HFF-Myc (cell line): ENCODE results near the gene MRPL53.

ENCODE experiments used
- DNase-seq: peaks from one replicate; pipeline ENCODE4 v3.0.0-alpha.2; 2011; ENCODE audit warnings: low read depth; ENCODE audit errors: extremely low read depth
- H3K4me3 ChIP-seq: replicated peaks from 2 replicates; pipeline ENCODE4 v1.5.1; 2011; ENCODE audit warnings: low read depth, mild to moderate bottlenecking, control low read depth, low read length
- CTCF ChIP-seq: IDR thresholded peaks from 2 replicates; pipeline ENCODE4 v1.5.1; 2012; ENCODE audit warnings: mild to moderate bottlenecking, low read depth, low read length, control low read depth; ENCODE audit errors: missing control alignments

MRPL53 gene

GRCh38 chr2:74472086-74472944 lies at the start of gene MRPL53:
Gene MRPL53, minus strand, starts transcription at chr2:74472680. Its CDS starts 20 bp downstream, at chr2:74472660.
- TF ChIP-seq CTCF: no peak
- DNase-seq: peak; percentile 84
- H3K4me3 ChIP-seq: peak within 1 kb of the TSS; percentile 63

DNA sequence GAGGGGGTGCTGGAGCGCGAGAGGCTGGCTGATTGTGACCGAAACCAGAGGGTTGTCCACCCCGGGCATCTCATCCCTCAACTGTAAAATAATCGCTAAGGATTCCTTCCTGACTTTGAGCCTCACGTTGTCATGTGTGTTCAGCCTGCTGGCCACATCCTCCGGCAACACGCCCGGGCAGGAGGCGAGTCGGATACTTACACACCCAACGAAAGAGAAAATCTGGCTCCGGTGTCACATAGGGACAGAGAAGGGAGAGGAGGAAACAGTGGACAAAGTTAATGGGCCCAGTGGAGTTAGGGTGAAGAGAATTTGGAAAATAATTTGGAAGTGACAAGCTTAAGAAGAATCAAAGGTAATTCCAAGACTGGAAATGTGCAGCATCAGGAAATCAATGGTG lies 44.2 kb upstream of the MRPL53 start:
- no peak for TF ChIP-seq CTCF
- no peak for DNase-seq
- H3K4me3 ChIP-seq: no peak overlapping the region

DNA sequence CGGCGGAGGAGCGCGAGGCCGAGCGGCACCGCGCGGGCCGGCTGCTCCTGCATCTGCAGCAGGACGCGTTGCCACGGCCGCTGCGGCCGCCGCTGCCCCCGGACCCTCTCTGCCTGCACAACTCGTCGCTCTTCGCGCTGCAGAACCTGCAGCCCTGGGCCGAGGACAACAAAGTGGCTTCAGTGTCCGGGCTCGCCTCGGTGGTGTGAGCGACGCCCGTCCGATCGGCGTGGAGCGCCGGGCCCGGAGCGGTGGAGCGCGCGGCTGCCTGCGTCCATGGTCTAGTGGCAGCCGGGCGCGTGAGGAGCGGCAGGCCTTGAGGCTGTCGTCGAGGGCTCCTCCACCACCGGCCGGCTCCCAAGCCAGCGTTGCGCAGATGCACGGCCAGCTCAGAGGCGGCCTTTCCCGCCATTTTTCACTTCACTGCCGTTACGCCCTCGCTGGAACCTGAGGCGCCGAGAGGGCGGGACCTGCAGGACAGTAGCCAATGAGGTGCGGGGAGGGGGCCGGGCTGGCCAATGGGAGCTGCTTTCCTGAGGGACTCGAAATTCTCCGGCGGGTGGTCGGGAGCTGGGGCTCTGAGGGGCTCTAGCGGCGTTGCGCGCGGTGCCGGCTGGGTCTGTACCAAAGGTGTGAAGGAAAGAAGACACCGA lies 43.6 kb upstream of the MRPL53 start:
- no peak for DNase-seq
- H3K4me3 ChIP-seq: no peak overlapping the region
- TF ChIP-seq CTCF: no peak

GRCh38 chr2:74515271-74515980 lies 42.9 kb upstream of the MRPL53 start:
- DNase-seq: no peak
- TF ChIP-seq CTCF: no peak
- H3K4me3 ChIP-seq: no peak overlapping the region

DNA sequence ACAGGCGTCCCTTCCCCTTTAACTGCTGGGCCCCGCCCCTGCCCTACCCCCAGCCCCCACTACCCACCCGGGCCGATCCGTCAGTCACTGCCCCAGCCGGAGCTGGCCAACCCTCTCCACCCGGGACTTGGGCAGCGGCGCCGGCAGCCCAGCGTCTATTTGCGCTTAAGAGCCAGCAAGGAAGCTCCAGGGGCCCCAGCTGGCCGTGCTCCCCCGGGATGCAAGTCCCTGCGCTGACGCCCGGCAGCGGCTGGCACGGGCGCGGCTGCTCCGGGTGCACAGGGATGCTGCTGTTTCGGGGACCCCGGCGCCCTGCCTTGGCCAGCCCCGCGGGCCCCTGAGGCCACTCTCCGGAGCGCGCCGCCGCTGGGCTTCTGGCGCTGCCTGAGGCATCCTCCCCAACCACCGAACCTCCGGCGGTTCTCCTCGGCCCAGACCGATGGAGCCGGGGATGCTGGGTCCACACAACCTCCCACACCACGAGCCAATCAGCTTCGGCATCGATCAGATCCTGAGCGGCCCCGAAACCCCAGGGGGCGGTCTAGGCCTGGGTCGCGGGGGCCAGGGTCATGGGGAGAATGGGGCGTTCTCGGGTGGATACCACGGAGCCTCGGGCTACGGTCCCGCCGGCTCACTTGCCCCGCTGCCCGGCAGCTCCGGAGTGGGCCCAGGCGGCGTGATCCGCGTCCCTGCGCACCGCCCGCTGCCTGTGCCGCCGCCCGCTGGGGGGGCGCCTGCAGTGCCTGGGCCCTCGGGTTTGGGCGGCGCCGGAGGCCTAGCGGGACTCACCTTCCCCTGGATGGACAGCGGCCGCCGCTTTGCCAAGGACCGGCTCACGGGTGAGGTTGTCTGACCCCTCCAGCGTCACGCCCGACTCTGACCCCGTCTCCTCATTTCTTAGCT lies 42.1 kb upstream of the MRPL53 start, which contains the start of gene TLX2:
Gene TLX2, plus strand, starts transcription at position 83 of the 903 bp plus-strand sequence. Its CDS starts 357 bp downstream, at position 440.
- no peak for TF ChIP-seq CTCF
- H3K4me3 ChIP-seq: no peak within 1 kb of the TSS
- no peak for DNase-seq
